T-cell (primary cell): Measurements from ENCODE around the gene MMP23B. TPM values are rescaled to one million over a fixed set of nuclear protein-coding genes. Genes with fewer than 3 reads are reported as not detected.

ENCODE experiments used
- ATAC-seq, 4 experiments: fragments of 200-7000 bp in 3 of 4; fragments of 150-1000 bp in 1 of 4; cut with Tn5 transposase; replicated peaks in 1 of 4; 1 replicate in 3 of 4; 2 replicates in 1 of 4; pipeline ENCODE4 v1.10.0; 2021; ENCODE audit warnings: moderate library complexity in 3 of 4, mild to moderate bottlenecking in 2 of 4, moderate number of reproducible peaks in 1 of 4
- CTCF ChIA-PET, 2 donors: fragments of 300-600 bp; sonication (Branson Sonifier 250); formaldehyde crosslinking; loops; one replicate each; lab custom pipeline; 2022; ENCODE audit warnings: antibody characterized with exemption in 2 of 2; lab: Charles Lee
- POLR2A ChIA-PET, 2 donors: fragments of 300-600 bp; sonication (Branson Sonifier 250); formaldehyde crosslinking; loops; one replicate each; lab custom pipeline; 2022; ENCODE audit warnings: antibody characterized with exemption in 2 of 2; lab: Charles Lee
- DNase-seq, 35 experiments: peaks; one replicate each; pipeline versions ENCODE4 v3.0.0 to v3.0.0-alpha.2; 2013 to 2023
- H3K27ac ChIP-seq: one replicate; pipeline ENCODE4 v1.5.1; 2013; ENCODE audit warnings: low read length
- H3K27me3 ChIP-seq, 2 experiments: replicated peaks in 1 of 2; 1 replicate in 1 of 2; 2 replicates in 1 of 2; pipeline versions ENCODE4 v1.6.1 to v1.7.0; 2013; ENCODE audit warnings: low read length in 1 of 2, mixed read lengths in 1 of 2; ENCODE audit not compliant: control insufficient read depth in 2 of 2, insufficient read depth in 2 of 2; ENCODE audit errors: extremely low read depth in 1 of 2
- H3K36me3 ChIP-seq, 2 donors: 1 replicate in 1 of 2; 2 replicates in 1 of 2; pipeline versions ENCODE4 v1.6.1 to v1.7.0; 2013; ENCODE audit warnings: low read length in 1 of 2; ENCODE audit not compliant: control insufficient read depth in 2 of 2, insufficient read depth in 1 of 2; ENCODE audit errors: extremely low read depth in 1 of 2
- H3K4me1 ChIP-seq, 2 experiments: 1 replicate in 1 of 2; 2 replicates in 1 of 2; pipeline versions ENCODE4 v1.6.1 to v1.7.0; 2013; ENCODE audit warnings: low read length in 2 of 2, mixed read lengths in 1 of 2; ENCODE audit not compliant: insufficient read depth in 2 of 2, control insufficient read depth in 1 of 2; ENCODE audit errors: extremely low read depth in 1 of 2
- H3K4me3 ChIP-seq, 2 donors: 1 replicate in 1 of 2; 2 replicates in 1 of 2; pipeline versions ENCODE4 v1.5.1 to v1.7.0; 2013; ENCODE audit warnings: mild to moderate bottlenecking in 2 of 2, low read length in 1 of 2, moderate library complexity in 1 of 2; ENCODE audit not compliant: control insufficient read depth in 1 of 2; ENCODE audit errors: extremely low read depth in 1 of 2
- H3K9me3 ChIP-seq: 2 replicates; pipeline ENCODE4 v1.7.0; 2013
- H3K27ac Mint-ChIP-seq, 2 donors: one replicate each; pipeline ENCODE4 v1.8.0; 2020 to 2021; ENCODE audit warnings: mild to moderate bottlenecking in 2 of 2, mixed read lengths in 2 of 2
- H3K27me3 Mint-ChIP-seq, 2 donors: one replicate each; pipeline ENCODE4 v1.8.0; 2021 to 2022; ENCODE audit warnings: mixed read lengths in 2 of 2
- H3K36me3 Mint-ChIP-seq: one replicate; pipeline ENCODE4 v1.8.0; 2021; ENCODE audit warnings: mixed read lengths
- H3K4me1 Mint-ChIP-seq, 3 donors: one replicate each; pipeline ENCODE4 v1.8.0; 2020 to 2022; ENCODE audit warnings: mixed read lengths in 3 of 3, mild to moderate bottlenecking in 1 of 3
- H3K4me3 Mint-ChIP-seq, 3 donors: one replicate each; pipeline ENCODE4 v1.8.0; 2020 to 2022; ENCODE audit warnings: mild to moderate bottlenecking in 3 of 3, mixed read lengths in 3 of 3, moderate library complexity in 3 of 3
- H3K9me3 Mint-ChIP-seq, 3 donors: one replicate each; pipeline ENCODE4 v1.8.0; 2020 to 2022; ENCODE audit warnings: mixed read lengths in 3 of 3
- WGBS: methylation state at CpG from one replicate; pipeline ENCODE4 v1.1.5; 2013; ENCODE audit warnings: missing lambda C conversion rate; ENCODE audit not compliant: insufficient coverage; 5-methylcytosine and 5-hydroxymethylcytosine counted together
- total RNA-seq, 35 experiments: library from RNA in 6 of 35; stranded (reverse) in 6 of 35; fragments of 120-200 nt in 1 of 35; gene quantifications; one replicate each; pipeline versions ENCODE4 v1.2.1 to v1.2.4 and lab custom pipeline; 2013 to 2026

MMP23B gene
- total RNA-seq, 5 donors from 2014 or later (not counting 1 experiment from before 2014, with no cell fraction given) = 4.8 to 11.2 (median 6.8) TPM

GRCh38 chr1:1625404-1625775, 6.6 kb upstream of the MMP23B start:
- Mint-ChIP-seq H3K9me3 (no peaks in the 10 kb centered on the region), H3K27me3 (peaks cover 0 to 2% of the 10 kb centered on the region in 2 donors), H3K27ac (no peak overlapping the region), H3K4me1 (peaks cover 4 to 8% (median 5%) of the 10 kb centered on the region in 3 donors), H3K4me3 (no peak overlapping the region), H3K36me3 (no peaks in the 10 kb centered on the region)
- Histone ChIP-seq H3K27me3 (no peaks in the 10 kb centered on the region), H3K9me3 (no peaks in the 10 kb centered on the region), H3K4me3 (no peak overlapping the region), H3K4me1 (peaks cover 0 to 34% of the 10 kb centered on the region in 2 experiments), H3K36me3 (no peaks in the 10 kb centered on the region), H3K27ac (no peak overlapping the region)
- CTCF ChIA-PET = interaction anchor here in 1 of 2 donors (0.5 kb wide), 1 partner anchor 53 kb away, joined by 3 read pairs; no protein-coding TSS in a partner anchor
- no peak for ATAC-seq
- POLR2A ChIA-PET = interaction anchor here in 1 of 2 donors (0.5 kb wide), 1 partner anchor 10 kb away, joined by 9 read pairs; no protein-coding TSS in a partner anchor
- WGBS = 87% methylated on average over 24 of the region's 28 CpGs
- no peak for DNase-seq

DNA sequence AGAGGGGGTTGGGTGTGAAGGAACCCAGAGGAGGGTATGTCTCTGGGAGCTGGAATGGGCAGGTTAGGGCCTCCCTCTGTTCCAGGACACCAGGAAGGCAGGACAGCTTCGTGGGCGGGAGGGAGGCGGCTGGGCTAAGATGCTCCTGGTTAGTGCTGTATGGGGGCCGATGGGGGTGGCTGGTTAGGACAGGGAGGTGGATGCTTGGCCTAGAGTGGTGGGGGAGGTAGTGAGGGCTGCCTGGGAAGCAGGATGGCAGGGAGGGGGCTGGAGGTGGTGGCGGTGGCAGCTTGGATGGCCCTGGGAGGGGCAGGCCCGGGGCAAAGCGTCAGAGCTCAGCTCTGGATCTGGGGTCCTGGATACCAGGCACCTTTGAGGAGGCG, 6.2 kb upstream of the MMP23B start:
- ATAC-seq (no peak), DNase-seq (no peak)
- H3K27me3 ChIP-seq = no peaks in the 10 kb centered on the region
- Mint-ChIP-seq H3K27ac (no peak overlapping the region), H3K36me3 (no peaks in the 10 kb centered on the region), H3K27me3 (peaks cover 0 to 2% of the 10 kb centered on the region in 2 donors), H3K9me3 (no peaks in the 10 kb centered on the region), H3K4me1 (peaks cover 4 to 8% (median 7%) of the 10 kb centered on the region in 3 donors), H3K4me3 (no peak overlapping the region)
- ChIA-PET POLR2A (no interaction called here), CTCF (interaction anchor here in 1 of 2 donors (0.5 kb wide), 1 partner anchor 53 kb away, joined by 3 read pairs; no protein-coding TSS in a partner anchor)
- H3K36me3 ChIP-seq = no peaks in the 10 kb centered on the region
- WGBS = 87% methylated on average over 8 of the region's 8 CpGs
- H3K4me3 ChIP-seq = no peak overlapping the region
- peaks cover 0 to 39% of the 10 kb centered on the region in 2 experiments for H3K4me1 ChIP-seq
- H3K9me3 ChIP-seq = no peaks in the 10 kb centered on the region
- H3K27ac ChIP-seq = no peak overlapping the region

DNA sequence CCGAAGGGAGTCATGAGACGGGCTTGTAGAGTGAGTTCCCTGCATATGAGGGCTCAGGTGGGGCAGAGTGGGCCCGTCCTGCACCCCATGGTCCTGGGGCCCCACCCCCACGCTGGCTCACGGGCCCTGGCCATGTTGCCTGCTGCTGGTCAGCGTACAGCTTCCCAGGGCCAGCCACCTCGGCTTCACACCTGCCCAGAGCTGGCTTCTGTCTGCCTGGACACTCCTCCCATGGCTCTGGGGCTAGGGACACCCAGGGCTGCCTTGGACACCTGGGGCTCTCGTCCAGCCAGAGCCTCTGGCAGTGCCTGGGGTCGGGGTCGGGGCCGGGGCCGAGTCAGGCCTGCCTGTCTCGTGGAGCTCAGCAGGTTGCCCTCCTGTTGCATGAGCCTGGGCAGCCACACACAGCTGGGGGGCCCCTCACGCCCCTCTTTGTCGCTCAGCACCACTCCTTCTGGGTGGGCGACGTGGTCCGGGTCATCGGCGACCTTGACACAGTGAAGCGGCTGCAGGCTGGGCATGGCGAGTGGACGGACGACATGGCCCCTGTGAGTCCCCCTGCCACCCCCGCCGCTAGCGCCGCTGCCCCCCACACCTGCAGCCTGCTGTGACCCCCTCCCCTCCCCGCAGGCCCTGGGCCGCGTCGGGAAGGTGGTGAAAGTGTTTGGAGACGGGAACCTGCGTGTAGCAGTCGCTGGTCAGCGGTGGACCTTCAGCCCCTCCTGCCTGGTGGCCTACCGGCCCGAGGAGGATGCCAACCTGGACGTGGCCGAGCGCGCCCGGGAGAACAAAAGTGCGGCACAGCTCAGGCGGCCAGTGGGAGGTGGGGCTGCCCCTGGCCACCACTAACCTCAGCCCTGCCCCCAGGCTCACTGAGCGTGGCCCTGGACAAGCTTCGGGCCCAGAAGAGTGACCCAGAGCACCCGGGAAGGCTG, 5.5 kb upstream of the MMP23B start:
- 89% methylated on average over 33 of the region's 48 CpGs for WGBS
- Histone ChIP-seq H3K27ac (no peak overlapping the region), H3K9me3 (no peaks in the 10 kb centered on the region), H3K36me3 (no peaks in the 10 kb centered on the region), H3K4me1 (peaks cover 0 to 45% of the 10 kb centered on the region in 2 experiments), H3K27me3 (peaks cover 0 to 6% of the 10 kb centered on the region in 2 experiments), H3K4me3 (no peak overlapping the region)
- DNase-seq = peak in 2 of 35 experiments; percentile 3 to 4
- no peaks in the 10 kb centered on the region for H3K9me3 Mint-ChIP-seq
- H3K36me3 Mint-ChIP-seq = no peaks in the 10 kb centered on the region
- peaks cover 4 to 9% (median 7%) of the 10 kb centered on the region in 3 donors for H3K4me1 Mint-ChIP-seq
- no peak for ATAC-seq
- no peak overlapping the region for H3K4me3 Mint-ChIP-seq
- H3K27me3 Mint-ChIP-seq = peaks cover 0 to 2% of the 10 kb centered on the region in 2 donors
- ChIA-PET CTCF (no interaction called here), POLR2A (no interaction called here)
- H3K27ac Mint-ChIP-seq = no peak overlapping the region

DNA sequence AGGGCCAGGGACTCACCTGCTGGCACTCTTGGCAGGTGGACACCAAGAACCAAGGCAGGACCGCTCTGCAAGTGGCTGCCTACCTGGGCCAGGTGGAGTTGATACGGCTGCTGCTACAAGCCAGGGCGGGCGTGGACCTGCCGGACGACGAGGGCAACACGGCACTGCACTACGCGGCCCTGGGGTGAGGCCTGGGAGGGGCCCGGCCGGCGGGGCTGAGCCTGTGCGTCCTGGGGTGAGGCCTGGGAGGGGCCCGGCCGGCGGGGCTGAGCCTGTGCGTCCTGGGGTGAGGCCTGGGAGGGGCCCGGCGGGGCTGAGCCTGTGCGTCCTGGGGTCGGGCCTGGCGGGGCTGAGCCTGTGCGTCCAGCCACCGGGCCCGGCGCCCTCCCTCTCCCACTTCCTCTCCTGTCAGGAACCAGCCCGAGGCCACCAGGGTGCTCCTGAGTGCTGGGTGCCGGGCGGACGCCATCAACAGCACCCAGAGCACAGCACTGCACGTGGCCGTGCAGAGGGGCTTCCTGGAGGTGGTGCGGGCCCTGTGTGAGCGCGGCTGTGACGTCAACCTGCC, 4.6 kb upstream of the MMP23B start:
- ChIA-PET POLR2A (no interaction called here), CTCF (no interaction called here)
- peaks cover 0 to 4% of the 10 kb centered on the region in 2 donors for H3K27me3 Mint-ChIP-seq
- DNase-seq (peak in 1 of 35 experiments; percentile 7), ATAC-seq (no peak)
- no peaks in the 10 kb centered on the region for H3K9me3 Mint-ChIP-seq
- Histone ChIP-seq H3K9me3 (no peaks in the 10 kb centered on the region), H3K36me3 (no peaks in the 10 kb centered on the region), H3K27me3 (peaks cover 0 to 12% of the 10 kb centered on the region in 2 experiments), H3K27ac (no peak overlapping the region), H3K4me1 (peaks cover 0 to 53% of the 10 kb centered on the region in 2 experiments), H3K4me3 (no peak overlapping the region)
- H3K36me3 Mint-ChIP-seq = no peaks in the 10 kb centered on the region
- H3K4me3 Mint-ChIP-seq = no peak overlapping the region
- no peak overlapping the region for H3K27ac Mint-ChIP-seq
- peaks cover 6 to 10% (median 7%) of the 10 kb centered on the region in 3 donors for H3K4me1 Mint-ChIP-seq
- 84% methylated on average over 12 of the region's 37 CpGs for WGBS

DNA sequence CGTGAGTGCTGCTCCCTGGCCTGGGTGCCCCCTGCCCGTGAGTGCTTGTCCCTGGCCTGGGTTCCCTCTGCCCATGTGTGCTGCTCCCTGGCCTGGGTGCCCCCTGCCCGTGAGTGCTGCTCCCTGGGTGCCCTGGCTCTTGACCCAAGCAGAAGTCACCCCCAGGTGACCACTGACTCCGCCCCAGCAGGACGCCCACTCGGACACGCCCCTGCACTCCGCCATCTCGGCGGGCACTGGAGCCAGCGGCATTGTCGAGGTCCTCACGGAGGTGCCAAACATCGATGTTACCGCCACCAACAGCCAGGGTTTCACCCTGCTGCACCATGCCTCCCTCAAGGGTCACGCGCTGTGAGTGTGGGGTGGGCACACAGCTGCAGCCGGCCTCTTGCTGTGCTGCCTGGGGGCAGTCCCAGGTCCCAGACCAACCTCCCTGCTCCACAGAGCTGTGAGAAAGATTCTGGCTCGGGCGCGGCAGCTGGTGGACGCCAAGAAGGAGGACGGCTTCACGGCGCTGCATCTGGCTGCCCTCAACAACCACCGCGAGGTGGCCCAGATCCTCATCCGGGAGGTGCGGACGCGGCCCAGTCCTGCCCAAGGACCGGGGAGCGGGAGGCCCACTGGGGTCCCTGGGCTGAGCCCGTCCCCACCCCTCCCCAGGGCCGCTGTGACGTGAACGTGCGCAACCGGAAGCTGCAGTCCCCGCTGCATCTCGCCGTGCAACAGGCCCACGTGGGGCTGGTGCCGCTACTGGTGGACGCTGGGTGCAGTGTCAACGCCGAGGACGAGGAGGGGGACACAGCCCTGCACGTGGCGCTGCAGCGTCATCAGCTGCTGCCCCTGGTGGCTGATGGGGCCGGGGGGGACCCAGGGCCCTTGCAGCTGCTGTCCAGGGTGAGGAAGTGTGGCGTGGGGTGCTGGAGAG, 3.9 kb upstream of the MMP23B start:
- Mint-ChIP-seq H3K4me1 (peaks cover 4 to 8% (median 7%) of the 10 kb centered on the region in 3 donors), H3K36me3 (no peaks in the 10 kb centered on the region), H3K27me3 (peaks cover 0 to 4% of the 10 kb centered on the region in 2 donors), H3K4me3 (peak overlapping the region; percentile 28 to 57 (median 46)), H3K9me3 (no peaks in the 10 kb centered on the region), H3K27ac (peak overlapping the region in 1 of 2 donors; percentile 39)
- Histone ChIP-seq H3K4me3 (peak overlapping the region in 1 of 2 donors; percentile 59), H3K4me1 (peaks cover 0 to 53% of the 10 kb centered on the region in 2 experiments), H3K9me3 (no peaks in the 10 kb centered on the region), H3K27me3 (peaks cover 0 to 13% of the 10 kb centered on the region in 2 experiments), H3K36me3 (no peaks in the 10 kb centered on the region), H3K27ac (peak overlapping the region; percentile 44)
- ChIA-PET CTCF (no interaction called here), POLR2A (no interaction called here)
- ATAC-seq (no peak), DNase-seq (peak in 3 of 35 experiments; percentile 7 to 25 (median 23))
- WGBS = 88% methylated on average over 33 of the region's 53 CpGs
